ENCODE results near the gene CLTC.

- TF ChIP-seq, protein P1, sequence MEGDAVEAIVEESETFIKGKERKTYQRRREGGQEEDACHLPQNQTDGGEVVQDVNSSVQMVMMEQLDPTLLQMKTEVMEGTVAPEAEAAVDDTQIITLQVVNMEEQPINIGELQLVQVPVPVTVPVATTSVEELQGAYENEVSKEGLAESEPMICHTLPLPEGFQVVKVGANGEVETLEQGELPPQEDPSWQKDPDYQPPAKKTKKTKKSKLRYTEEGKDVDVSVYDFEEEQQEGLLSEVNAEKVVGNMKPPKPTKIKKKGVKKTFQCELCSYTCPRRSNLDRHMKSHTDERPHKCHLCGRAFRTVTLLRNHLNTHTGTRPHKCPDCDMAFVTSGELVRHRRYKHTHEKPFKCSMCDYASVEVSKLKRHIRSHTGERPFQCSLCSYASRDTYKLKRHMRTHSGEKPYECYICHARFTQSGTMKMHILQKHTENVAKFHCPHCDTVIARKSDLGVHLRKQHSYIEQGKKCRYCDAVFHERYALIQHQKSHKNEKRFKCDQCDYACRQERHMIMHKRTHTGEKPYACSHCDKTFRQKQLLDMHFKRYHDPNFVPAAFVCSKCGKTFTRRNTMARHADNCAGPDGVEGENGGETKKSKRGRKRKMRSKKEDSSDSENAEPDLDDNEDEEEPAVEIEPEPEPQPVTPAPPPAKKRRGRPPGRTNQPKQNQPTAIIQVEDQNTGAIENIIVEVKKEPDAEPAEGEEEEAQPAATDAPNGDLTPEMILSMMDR (IDR thresholded peaks at IDR 0.05), result no peak
- no peak for TF ChIP-seq ZFX (IDR thresholded peaks at IDR 0.05; ENCODE audit: borderline replicate concordance)
These were observed 31.7 kb downstream of the CLTC start for GRCh38 chr17:59651346-59651745.

Data from 22Rv1 (cell line).